Neural cell (in vitro differentiated cells): ENCODE results near the gene MED15.

ENCODE experiments used
- EZH2 ChIP-seq: fragments of 200-600, 300-800 bp; shearing (Covaris generic), sonication (generic); IDR thresholded peaks from 2 replicates; pipeline ENCODE4 v1.6.1; 2014; ENCODE audit warnings: antibody characterized with exemption, low read length, borderline replicate concordance, mild to moderate bottlenecking; ENCODE audit not compliant: insufficient read depth, poor library complexity, severe bottlenecking
- TAF1 ChIP-seq: IDR thresholded peaks from 2 replicates; pipeline ENCODE4 v1.6.1; 2012; ENCODE audit warnings: low read depth
- TF ChIP-seq, protein P1 (sequence below): fragments of 450-650 bp; IDR thresholded peaks from 2 replicates; pipeline ENCODE4 v1.5.1; 2014; ENCODE audit warnings: antibody characterized with exemption, mild to moderate bottlenecking, moderate library complexity; ENCODE audit not compliant: poor library complexity, severe bottlenecking
- TF ChIP-seq, protein P2 (sequence below): IDR thresholded peaks from 2 replicates; pipeline ENCODE4 v1.6.1; 2012; ENCODE audit warnings: borderline replicate concordance

DNA sequence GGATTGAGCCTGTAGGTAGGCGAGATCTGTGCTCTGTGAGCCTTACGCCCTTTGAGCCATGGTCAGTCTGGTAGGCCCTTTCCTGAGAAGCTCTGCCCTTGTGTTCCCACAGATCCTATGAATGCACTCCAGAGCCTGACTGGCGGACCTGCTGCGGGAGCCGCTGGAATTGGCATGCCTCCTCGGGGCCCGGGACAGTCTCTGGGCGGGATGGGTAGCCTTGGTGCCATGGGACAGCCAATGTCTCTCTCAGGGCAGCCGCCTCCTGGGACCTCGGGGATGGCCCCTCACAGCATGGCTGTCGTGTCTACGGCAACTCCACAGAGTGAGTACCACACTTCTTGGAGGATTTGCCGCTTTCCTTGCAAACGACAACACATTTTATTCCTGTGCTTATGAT lies 47.4 kb downstream of the MED15 start:
- TF ChIP-seq EZH2 (no peak), TAF1 (no peak)
- TF ChIP-seq, protein P1, sequence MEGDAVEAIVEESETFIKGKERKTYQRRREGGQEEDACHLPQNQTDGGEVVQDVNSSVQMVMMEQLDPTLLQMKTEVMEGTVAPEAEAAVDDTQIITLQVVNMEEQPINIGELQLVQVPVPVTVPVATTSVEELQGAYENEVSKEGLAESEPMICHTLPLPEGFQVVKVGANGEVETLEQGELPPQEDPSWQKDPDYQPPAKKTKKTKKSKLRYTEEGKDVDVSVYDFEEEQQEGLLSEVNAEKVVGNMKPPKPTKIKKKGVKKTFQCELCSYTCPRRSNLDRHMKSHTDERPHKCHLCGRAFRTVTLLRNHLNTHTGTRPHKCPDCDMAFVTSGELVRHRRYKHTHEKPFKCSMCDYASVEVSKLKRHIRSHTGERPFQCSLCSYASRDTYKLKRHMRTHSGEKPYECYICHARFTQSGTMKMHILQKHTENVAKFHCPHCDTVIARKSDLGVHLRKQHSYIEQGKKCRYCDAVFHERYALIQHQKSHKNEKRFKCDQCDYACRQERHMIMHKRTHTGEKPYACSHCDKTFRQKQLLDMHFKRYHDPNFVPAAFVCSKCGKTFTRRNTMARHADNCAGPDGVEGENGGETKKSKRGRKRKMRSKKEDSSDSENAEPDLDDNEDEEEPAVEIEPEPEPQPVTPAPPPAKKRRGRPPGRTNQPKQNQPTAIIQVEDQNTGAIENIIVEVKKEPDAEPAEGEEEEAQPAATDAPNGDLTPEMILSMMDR: no peak
- TF ChIP-seq, protein P2, sequence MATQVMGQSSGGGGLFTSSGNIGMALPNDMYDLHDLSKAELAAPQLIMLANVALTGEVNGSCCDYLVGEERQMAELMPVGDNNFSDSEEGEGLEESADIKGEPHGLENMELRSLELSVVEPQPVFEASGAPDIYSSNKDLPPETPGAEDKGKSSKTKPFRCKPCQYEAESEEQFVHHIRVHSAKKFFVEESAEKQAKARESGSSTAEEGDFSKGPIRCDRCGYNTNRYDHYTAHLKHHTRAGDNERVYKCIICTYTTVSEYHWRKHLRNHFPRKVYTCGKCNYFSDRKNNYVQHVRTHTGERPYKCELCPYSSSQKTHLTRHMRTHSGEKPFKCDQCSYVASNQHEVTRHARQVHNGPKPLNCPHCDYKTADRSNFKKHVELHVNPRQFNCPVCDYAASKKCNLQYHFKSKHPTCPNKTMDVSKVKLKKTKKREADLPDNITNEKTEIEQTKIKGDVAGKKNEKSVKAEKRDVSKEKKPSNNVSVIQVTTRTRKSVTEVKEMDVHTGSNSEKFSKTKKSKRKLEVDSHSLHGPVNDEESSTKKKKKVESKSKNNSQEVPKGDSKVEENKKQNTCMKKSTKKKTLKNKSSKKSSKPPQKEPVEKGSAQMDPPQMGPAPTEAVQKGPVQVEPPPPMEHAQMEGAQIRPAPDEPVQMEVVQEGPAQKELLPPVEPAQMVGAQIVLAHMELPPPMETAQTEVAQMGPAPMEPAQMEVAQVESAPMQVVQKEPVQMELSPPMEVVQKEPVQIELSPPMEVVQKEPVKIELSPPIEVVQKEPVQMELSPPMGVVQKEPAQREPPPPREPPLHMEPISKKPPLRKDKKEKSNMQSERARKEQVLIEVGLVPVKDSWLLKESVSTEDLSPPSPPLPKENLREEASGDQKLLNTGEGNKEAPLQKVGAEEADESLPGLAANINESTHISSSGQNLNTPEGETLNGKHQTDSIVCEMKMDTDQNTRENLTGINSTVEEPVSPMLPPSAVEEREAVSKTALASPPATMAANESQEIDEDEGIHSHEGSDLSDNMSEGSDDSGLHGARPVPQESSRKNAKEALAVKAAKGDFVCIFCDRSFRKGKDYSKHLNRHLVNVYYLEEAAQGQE: no peak
